ENCODE results near the gene WDTC1. TPM values are rescaled to one million over a fixed set of nuclear protein-coding genes. Genes with fewer than 3 reads are reported as not detected.
A peak's percentile ranks its signal among the peaks of the same experiment; 100 is the strongest.

Gene WDTC1
- total RNA-seq, 4 donors from 2014 or later: 24.8 to 38.1 (median 27.1) TPM

GRCh38 chr1:27335506-27336422 is 101.3 kb downstream of the WDTC1 start:
- ATAC-seq (ENCODE audit: low FRiP score) (no peak), DNase-seq (ENCODE audit: low spot score) (no peak)
- TF ChIP-seq CTCF (IDR thresholded peaks at IDR 0.05): no peak

GRCh38 chr1:27336756-27337155 is 102.3 kb downstream of the WDTC1 start:
- ATAC-seq (ENCODE audit: low FRiP score): no peak

GRCh38 chr1:27338751-27339150 is 104.3 kb downstream of the WDTC1 start:
- DNase-seq (ENCODE audit: low spot score) (no peak), ATAC-seq (ENCODE audit: low FRiP score) (no peak)
- no peak for TF ChIP-seq CTCF (IDR thresholded peaks at IDR 0.05)

More at GRCh38 chr1:27336756-27337155, 102.3 kb downstream of the WDTC1 start:
- TF ChIP-seq CTCF (IDR thresholded peaks at IDR 0.05): no peak
- DNase-seq (ENCODE audit: low spot score): no peak

- no peak for DNase-seq (ENCODE audit: low spot score)
- ATAC-seq (ENCODE audit: low FRiP score): no peak
- no peak for TF ChIP-seq CTCF (IDR thresholded peaks at IDR 0.05)
Measured at GRCh38 chr1:27339213-27339612, 104.8 kb downstream of the WDTC1 start.

GRCh38 chr1:27341525-27342252 is 107.3 kb downstream of the WDTC1 start, which contains the start of gene SYTL1:
TSS of gene SYTL1 (plus strand) at chr1:27342022. CDS start at chr1:27345335, 3,313 bp downstream.
- ATAC-seq (ENCODE audit: low FRiP score) (peak; percentile 54), DNase-seq (ENCODE audit: low spot score) (no peak)
- no peak for TF ChIP-seq CTCF (IDR thresholded peaks at IDR 0.05)

- no peak for DNase-seq (ENCODE audit: low spot score)
- ATAC-seq (ENCODE audit: low FRiP score): no peak
- TF ChIP-seq CTCF (IDR thresholded peaks at IDR 0.05): no peak
Measured at GRCh38 chr1:27342391-27342777, 108.0 kb downstream of the WDTC1 start.
